Right ventricle myocardium inferior (tissue), 1 donor: ENCODE measurements around the gene PARD3. TPM values are rescaled to one million over a fixed set of nuclear protein-coding genes. Genes with fewer than 3 reads are reported as not detected.
A peak's percentile ranks its signal among the peaks of the same experiment; 100 is the strongest.

ENCODE experiments used
- ATAC-seq: fragments of 200-7000 bp; cut with Tn5 transposase; one replicate; pipeline ENCODE4 v1.9.1; 2020; ENCODE audit warnings: mild to moderate bottlenecking, moderate library complexity
- DNase-seq: peaks from one replicate; pipeline ENCODE4 v3.0.0; 2021; ENCODE audit errors: missing footprints
- intact Hi-C: fragments of 100-400 bp; cut with DNase I; formaldehyde crosslinking; loops from one replicate; pipeline ENCODE4 v1.11.0; 2022
- total RNA-seq: library from RNA; stranded (reverse); fragmentation: NEBNext Ultra II Directional; extraction: Animal tissue kit (Norgen Biotek cat#: 25700); gene quantifications from one replicate; pipeline ENCODE4 v1.2.1, GENCODE V29; 2021
- donor health status: DM: no; HTN: yes; CAD: no; lungs with severe emphysema.

PARD3 gene
- total RNA-seq, 1 donor from 2014 or later, result 34.6 TPM

DNA sequence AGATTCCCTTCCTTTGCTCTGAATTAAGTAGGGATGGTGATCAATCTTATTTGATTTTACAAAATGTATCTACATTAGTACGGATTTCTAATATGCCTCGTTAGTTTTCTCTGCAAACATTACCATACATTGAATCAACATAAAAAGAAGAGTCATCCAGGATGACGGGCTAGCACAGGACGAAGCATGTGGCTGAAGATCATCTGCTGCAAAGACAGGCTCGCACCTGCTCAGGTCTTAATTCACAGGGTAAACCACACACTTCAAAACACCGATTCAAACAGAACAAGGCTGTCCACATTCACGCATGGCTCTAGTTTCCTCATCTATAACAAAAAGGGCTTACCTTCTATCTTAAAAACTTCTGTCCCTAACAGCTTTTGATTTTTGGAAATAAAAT, 323.0 kb downstream of the PARD3 start:
- ATAC-seq (no peak), DNase-seq (no peak)
- intact Hi-C loops, result no loop called here

DNA sequence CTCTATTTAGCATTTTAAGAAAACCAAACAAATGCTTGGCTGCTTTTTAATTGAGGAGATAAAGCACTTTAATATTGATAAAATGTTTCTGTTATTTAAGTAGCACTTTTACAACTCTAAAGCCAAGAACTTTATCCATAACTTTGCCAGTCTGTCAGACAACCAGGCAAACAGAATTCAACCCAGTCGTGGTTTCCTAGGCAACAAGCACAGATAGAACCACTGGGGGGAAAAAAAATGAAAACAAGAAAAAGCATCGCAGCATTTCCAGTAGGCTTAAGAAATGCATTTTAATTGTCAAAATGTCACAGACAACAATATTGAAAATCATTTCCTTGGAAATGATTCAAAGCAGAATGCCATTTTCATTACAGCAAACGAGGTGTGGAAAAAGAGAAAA, 323.4 kb downstream of the PARD3 start:
- ATAC-seq, result no peak
- no peak for DNase-seq
- intact Hi-C loops, result no loop called here

DNA sequence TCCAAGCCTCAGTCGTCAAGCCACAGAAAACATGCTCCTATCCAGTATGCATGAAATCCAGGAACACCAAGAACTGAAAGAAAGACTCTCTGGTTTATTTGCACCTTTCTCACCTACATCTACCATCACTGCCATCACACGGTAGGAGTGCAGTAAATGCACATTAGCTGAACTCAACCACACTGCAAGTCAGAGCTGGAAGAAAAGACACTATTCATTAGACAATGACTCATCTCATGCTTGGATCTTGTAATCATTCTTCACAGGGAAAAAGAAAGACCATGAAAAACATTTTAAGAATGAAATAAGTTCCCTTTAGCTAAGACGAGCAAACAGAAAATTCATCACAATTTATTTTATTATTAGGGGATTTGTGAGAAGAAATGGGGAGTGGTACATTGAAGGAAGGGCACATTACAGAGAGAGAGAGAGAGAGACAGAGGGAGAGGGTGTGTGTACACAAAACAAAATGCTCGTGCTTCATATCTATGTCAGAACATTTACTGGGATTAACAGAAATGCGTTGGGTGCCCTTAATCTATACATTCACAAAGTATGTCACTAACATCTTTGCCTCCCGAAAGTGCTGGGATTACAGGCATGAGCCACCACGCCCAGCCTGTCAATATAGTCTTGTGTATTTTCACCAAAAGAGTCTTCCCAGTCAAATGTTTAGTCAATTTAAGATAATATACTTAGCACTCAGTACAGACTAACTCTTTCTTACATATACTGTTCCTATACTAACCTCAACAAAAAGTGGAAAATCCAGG, 324.9 kb downstream of the PARD3 start:
- intact Hi-C loops, result no loop called here
- ATAC-seq, result no peak
- no peak for DNase-seq

GRCh38 chr10:34489411-34489810, 325.7 kb downstream of the PARD3 start:
- ATAC-seq, result no peak
- intact Hi-C loops, result no loop called here
- no peak for DNase-seq

GRCh38 chr10:34488476-34489130, 326.5 kb downstream of the PARD3 start:
- DNase-seq (no peak), ATAC-seq (no peak)
- intact Hi-C loops, result no loop called here

GRCh38 chr10:34486008-34486407, 329.1 kb downstream of the PARD3 start:
- intact Hi-C loops, result no loop called here
- DNase-seq, result no peak
- no peak for ATAC-seq

DNA sequence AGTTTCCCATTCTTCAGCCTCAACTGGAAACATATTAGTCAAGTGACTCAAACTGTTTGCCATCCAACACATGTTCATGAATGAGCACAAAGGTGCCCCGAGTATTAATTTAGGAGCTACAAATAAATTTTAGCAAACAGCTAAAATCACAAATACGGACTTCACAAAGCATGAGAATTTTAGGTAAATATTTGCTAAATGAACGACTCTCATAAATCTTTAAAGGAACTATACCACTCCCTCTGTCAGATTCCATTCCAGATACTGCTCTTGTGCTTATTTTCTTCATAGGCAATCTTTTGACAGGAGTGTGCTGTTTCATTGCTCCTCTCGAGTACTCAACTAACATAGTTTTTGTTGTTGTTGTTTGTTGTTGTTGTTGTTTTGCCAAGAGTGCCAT, 330.9 kb downstream of the PARD3 start:
- ATAC-seq, result no peak
- intact Hi-C loops, result no loop called here
- no peak for DNase-seq

DNA sequence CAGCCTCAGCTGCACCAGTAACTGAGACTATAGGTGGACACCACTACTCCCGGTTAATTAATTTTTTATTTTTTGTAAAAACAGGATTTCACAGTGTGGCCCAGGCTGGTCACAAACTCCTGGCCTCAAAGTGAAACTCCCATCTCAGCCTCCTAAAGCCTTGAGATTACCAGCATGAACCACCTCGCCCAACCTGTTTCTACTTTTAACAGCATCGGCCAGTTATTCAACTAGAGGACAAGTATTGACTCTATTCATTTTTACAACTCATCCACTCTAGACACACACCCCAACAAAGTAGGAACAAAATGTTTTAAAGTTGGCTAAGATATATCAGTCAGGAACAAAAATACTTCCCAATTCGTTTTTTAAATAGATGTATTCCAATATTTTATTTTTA, 334.8 kb downstream of the PARD3 start:
- no peak for DNase-seq
- intact Hi-C loops, result no loop called here
- no peak for ATAC-seq

DNA sequence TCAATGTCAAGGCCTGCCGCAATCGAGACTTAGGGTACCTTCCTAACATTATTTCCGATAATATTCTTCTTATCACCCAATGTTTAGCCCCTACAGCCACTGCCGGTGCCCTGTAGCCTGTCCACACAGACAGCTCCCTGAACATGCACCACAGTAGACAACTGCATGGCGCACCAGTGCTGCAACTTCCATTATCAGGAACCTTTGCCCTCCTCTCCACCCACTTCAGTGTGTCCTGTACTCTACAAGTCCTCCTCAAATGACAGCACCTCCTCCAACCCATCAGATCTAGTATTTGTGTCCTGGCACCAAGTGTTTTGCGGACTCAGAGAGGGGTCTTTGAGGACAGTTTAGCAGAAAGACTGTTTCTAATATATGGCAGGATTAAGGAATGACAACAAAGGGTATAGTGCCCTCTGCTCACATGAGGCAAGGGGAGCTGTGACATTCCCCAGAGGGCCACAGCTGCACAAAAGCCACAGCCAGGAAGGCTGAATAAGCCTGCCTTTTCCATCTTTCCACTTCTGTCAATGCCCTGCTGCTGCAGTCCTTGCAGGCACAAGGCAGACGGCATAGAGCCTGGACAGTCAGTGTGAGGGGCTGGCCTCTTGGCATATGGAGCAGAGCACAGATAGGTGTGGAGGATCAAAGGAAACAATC, 335.4 kb downstream of the PARD3 start:
- DNase-seq (no peak), ATAC-seq (peak; percentile 84)
- intact Hi-C loops, result no loop called here

DNA sequence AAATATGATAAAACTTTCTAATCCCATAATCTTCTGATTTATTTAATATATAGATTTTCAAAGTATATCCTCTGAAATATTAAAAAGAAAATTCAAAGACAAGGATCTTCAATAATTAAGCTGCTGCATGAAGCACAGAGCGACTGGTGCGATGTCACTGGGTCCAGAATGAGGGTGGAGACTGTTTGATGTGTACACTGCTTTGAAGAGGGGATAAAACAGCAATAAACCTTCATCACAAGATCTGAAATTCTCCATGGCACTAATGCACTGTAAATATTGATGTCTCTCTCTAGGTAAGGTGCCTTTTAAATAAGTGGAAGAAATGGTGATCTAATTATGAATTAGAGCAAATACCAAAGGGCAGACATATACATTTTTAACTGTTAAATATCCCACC, 337.8 kb downstream of the PARD3 start:
- no peak for DNase-seq
- intact Hi-C loops, result no loop called here
- ATAC-seq, result no peak

DNA sequence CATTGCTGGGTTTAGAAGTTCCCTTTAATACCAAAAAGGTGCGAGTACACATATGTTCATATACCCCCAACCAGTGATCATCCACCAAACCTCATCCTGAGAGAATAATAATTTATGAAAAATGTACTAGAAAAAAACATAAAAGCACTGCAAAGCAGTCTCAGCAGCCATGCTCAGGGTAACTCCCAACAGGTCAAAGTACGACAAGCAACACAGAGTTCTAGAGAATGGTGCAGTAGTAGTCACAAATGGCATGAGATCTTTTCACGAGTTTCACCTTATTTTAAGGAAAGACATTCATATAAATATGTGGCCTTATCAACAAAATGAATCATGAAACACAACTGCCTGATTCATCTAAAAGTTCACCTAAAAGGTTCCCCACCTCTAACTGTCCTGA, 338.5 kb downstream of the PARD3 start:
- ATAC-seq, result no peak
- DNase-seq, result no peak
- intact Hi-C loops, result no loop called here

DNA sequence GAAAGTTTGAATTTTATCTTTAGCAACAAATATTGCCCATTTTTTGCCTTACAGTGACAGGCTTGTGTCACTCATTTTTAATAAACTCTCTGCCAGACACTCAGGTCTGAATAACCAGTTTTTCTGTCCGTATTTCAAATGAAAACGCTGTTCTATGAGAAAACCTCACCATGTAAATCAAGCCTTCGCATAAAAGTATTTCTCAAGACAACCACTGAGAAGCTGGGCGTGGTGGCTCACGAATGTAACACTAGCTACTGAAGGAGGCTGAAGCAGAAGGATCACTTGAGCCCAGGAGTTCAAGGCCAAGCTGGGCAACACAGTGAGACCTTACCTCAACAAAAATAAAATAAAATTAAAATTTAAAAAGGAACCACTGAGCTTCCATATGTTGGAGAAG, 339.3 kb downstream of the PARD3 start:
- ATAC-seq (no peak), DNase-seq (no peak)
- intact Hi-C loops, result no loop called here

DNA sequence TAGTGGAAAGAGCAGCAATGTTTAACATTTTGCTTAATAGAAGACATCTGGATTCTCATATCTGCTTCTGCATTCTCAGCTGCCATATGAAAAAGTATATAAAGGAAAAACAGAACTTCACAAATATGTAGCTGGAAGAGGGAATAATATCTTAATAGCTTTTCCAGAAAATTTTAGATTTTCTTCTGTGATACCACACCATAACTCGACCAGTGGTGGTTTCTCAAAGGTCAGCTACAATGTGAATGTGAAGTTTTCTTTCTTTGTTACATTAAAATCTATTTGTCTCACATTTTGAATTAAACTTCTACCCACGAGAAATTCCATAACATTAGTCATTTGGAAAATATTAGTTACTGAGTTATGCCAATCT, 339.8 kb downstream of the PARD3 start:
- intact Hi-C loops, result no loop called here
- DNase-seq (no peak), ATAC-seq (no peak)

GRCh38 chr10:34474555-34475273, 340.4 kb downstream of the PARD3 start:
- DNase-seq (no peak), ATAC-seq (no peak)
- intact Hi-C loops, result loop anchor here (5.0 kb wide), 1 partner anchor 33 kb away; no protein-coding TSS in a partner anchor

- intact Hi-C loops, result loop anchor here (5.0 kb wide), 1 partner anchor 33 kb away; no protein-coding TSS in a partner anchor
- ATAC-seq, result peak; percentile 45
- no peak for DNase-seq
Measured at GRCh38 chr10:34474009-34474376, 341.1 kb downstream of the PARD3 start.

GRCh38 chr10:34473174-34474008, 341.7 kb downstream of the PARD3 start:
- DNase-seq (no peak), ATAC-seq (peak; percentile 74)
- intact Hi-C loops, result loop anchor here (5.0 kb wide), 1 partner anchor 34 kb away; no protein-coding TSS in a partner anchor

GRCh38 chr10:34470307-34470706, 344.8 kb downstream of the PARD3 start:
- DNase-seq (no peak), ATAC-seq (no peak)
- intact Hi-C loops, result loop anchor here (5.0 kb wide), 1 partner anchor 37 kb away; no protein-coding TSS in a partner anchor

DNA sequence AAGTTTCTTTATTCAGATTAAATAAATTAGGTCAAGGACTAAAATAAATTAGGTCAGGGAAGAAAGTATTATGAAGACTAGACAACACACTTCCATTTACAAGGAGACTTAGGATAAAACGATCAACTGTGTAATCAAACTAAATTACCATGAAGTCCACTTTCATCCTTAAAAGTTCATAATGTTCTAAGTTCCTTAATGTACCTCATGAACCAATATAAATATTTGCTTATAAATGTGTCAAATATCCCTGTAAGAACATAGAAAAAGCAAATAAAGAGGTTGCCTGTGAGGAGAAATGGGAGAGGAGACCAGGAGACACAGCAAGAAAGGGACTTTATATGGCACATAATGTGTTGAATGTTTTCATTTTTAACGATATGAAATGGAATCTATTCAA, 345.6 kb downstream of the PARD3 start:
- DNase-seq (no peak), ATAC-seq (no peak)
- intact Hi-C loops, result no loop called here

DNA sequence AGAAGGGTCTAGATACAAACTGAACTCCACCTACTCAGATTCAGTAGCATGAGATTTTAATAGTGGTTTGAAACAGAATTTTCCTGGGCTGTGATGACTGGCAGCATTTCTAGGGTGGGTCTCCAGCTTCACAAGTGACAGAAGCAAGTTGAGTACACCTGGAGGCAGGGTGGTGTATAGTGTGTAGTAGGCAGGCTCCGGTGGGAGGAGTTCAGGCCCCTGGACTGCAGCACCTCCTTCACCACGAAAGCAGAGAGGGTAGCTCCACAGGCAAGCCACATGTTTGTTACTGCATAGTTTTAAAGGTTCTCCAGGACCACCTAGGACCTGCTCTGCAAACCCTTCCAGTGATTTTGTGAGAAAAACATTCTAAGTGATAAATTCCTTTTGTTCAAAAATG, 347.2 kb downstream of the PARD3 start:
- DNase-seq (no peak), ATAC-seq (no peak)
- intact Hi-C loops, result no loop called here
